HG02759 (cell line): ENCODE data around the gene SPDYC.

Source experiments
- ATAC-seq: cut with Tn5 transposase; IDR thresholded peaks from one replicate; pipeline ENCODE4 v1.9.1; 2021; ENCODE audit warnings: mild to moderate bottlenecking, moderate library complexity; ENCODE audit not compliant: unreplicated experiment

Gene SPDYC

GRCh38 chr11:65221026-65221425 lies 51.0 kb downstream of the SPDYC start:
- no peak for ATAC-seq
